Stimulated activated CD8-positive, alpha-beta memory T cell treated with anti-CD3 and anti-CD28 coated beads, Interleukin-4, amount 100 ng/mL, for 1 hour (primary cell): Measurements from ENCODE around the gene DLGAP5.

Experiments used
- DNase-seq, 2 donors: peaks; one replicate each; pipeline ENCODE4 v3.0.0-alpha.2; 2020; ENCODE audit warnings: low read depth in 2 of 2, low spot score in 1 of 2

Gene DLGAP5

GRCh38 chr14:55114720-55115119 lies 76.7 kb downstream of the DLGAP5 start:
- no peak for DNase-seq

- DNase-seq, result no peak
These were observed 80.2 kb downstream of the DLGAP5 start for GRCh38 chr14:55111122-55111708.

DNA sequence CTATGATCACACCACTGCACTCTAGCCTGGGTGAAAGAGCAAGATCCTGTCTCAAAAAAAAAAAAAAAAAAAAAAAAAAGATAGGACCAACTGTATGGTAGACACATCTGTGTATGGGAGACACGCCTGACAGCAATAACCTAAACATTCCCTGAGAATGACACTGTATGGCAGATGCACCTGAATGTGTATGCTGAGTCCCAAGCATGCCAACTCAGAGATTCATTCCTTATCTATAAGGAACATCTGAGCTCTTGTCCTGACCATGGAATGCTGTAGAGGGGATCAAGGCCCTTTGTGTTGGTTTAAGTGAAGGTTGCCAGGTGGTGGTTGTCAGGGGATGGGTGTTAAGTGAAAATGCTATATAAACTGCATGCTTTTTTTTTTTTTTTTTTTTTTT lies 81.5 kb downstream of the DLGAP5 start:
- no peak for DNase-seq

DNA sequence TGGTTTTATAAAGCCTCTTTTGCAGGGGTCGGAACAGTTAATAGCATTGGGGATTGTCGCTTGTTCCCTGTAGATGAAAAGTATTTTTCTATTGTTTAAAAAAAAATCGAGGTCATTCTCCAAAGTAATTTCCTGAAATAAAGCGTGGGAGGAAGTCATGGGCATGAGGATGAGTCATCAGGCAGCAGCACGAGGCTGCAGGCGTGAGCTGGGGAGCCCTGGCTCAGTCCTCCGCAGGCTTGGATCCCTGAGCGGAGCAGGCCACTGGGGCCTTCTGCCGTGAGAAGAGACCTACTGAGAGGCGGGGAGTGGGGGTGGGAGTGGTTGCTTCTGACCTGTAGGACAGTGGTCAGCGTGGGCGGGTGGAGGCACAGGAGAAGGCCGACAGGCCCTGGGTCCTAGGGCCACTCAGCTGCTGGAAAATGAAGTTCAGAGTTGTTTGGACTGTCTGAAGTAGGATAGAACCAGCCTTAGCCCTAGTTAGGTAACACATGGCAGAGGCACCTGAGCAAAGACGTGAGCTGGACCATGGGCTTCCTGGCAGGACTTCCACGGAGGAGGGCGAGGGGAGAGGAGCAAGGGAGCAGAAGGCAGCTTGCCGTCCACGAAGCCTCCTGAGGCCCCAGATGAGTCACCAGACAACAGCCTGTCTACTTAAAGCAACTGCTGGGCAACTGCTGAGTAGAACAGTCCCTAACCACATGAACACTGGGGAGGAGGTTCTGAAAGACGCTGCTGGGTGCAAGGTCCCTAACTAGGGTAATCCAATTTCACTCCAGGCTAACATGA lies 83.4 kb downstream of the DLGAP5 start:
- no peak for DNase-seq

DNA sequence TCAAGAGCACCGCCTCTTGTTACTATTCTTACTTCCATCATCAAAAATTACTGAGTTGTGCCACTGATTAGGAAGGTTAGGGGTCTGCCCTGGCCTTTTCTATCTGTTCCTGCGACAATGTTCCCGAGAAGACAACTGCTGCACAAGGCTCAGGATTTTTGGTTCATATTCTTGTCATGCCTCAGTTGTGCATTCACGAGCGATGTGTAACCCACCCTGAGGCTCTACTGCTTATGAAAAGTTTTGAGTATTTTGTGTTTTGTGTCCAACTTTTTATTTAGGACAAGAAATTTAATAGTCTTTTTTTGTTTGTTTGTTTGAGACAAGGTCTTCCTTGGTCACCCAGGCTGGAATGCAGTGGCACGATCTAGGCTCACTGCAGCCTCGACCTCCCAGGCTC lies 85.4 kb downstream of the DLGAP5 start:
- no peak for DNase-seq

GRCh38 chr14:55103971-55104954 lies 87.1 kb downstream of the DLGAP5 start:
- DNase-seq, result no peak

GRCh38 chr14:55103005-55103640 lies 88.3 kb downstream of the DLGAP5 start:
- DNase-seq, result peak in 1 of 2 donors; percentile 21

DNA sequence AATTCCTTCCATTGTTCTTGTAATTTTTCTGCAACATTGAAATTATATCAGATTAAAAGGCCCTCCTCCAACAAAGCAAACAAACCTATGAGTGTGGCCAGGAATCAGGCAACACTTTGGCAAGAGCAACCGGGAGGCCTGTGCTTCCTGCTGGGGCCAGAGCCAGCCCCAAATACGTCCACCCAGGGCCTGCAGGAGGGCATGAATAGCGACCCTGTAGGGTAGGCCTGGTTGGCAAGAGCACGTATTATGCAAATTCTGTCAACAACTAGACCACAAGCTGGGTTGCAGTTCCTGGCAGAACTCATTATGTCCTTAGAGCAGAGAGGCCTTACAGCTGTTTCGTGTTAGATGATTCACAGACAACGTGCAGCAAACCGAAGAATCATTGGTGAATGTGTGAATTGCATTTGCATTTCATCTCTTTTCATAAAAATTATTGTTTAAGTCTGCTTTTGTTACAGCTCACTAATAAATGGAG lies 89.2 kb downstream of the DLGAP5 start:
- DNase-seq, result peak in 1 of 2 donors; percentile 14

DNA sequence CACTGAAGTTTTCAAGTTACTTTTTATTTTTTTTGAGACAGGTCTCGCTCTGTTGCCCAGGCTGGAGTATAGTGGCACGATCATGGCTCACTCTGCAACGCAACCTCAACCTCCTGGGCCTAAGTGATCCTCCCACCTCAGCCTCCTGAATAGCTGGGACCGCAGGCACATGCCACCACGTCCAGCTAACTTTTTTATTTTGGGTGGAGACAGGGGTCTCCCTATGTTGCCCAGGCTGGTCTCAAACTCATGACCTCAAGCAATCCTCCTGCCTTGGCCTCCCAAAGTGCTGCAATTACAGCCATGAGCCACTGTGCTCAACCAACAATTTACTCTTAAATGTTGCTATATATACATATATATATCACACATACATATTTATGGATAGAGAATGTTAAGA lies 89.7 kb downstream of the DLGAP5 start:
- DNase-seq, result no peak

DNA sequence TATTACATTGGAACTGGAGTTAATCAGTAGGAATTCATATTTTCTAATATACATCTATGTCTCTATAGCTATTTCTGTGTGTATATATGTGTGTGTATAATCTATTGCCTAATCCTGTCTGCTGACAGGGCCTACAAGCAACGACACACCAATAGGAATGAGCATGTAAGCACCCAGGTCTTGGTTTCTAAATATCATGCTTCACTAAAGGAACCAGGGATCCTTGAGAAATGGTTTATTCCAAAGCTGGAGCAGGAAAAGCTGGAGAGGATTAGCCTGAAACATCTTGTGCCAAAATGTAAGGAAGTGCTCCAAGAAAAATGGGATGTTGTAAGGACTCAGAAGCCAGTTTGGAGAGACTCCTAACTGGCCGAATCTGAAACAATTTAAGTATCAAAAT lies 91.6 kb downstream of the DLGAP5 start:
- no peak for DNase-seq

GRCh38 chr14:55098561-55098898 lies 92.9 kb downstream of the DLGAP5 start:
- DNase-seq, result no peak
